K562 (cell line): ENCODE data around the gene SERPINH1. TPM values are rescaled to one million over a fixed set of nuclear protein-coding genes. Genes with fewer than 3 reads are reported as not detected.

Experiments
- ARID3A ChIP-seq: IDR thresholded peaks from 2 replicates; pipeline ENCODE4 v1.6.1; 2012; ENCODE audit warnings: low read depth, low read length, improper control_type of control experiment, borderline replicate concordance
- CHD7 ChIP-seq: fragments of 200-600 bp; sonication (generic); IDR thresholded peaks from one replicate; pipeline ENCODE4 v1.6.1; 2012; ENCODE audit warnings: mild to moderate bottlenecking, low read depth, low read length, inconsistent platforms
- ID3 ChIP-seq, 2 experiments: fragments of 250-450 bp in 1 of 2; fragments of 450-650 bp in 1 of 2; sonication (Bioruptor Pico) in 1 of 2; IDR thresholded peaks; 2 replicates each; pipeline versions ENCODE4 v1.6.1 to v1.8.0; 2016 to 2021; ENCODE audit warnings: mild to moderate bottlenecking in 2 of 2, moderate library complexity in 2 of 2, missing compliant biosample characterization in 1 of 2, missing genetic modification characterization in 1 of 2
- MCM7 ChIP-seq, 2 experiments: fragments of 450-650 bp; IDR thresholded peaks; 2 replicates each; pipeline ENCODE4 v1.6.1; 2016 to 2018
- POLR2AphosphoS5 ChIP-seq: IDR thresholded peaks from 2 replicates; pipeline ENCODE4 v1.6.1; 2011; ENCODE audit warnings: mild to moderate bottlenecking, low read depth, low read length, moderate library complexity; ENCODE audit not compliant: control insufficient read depth, insufficient read depth
- POLR2G ChIP-seq: fragments of 200-400 bp; formaldehyde crosslinking; IDR thresholded peaks from 2 replicates; pipeline ENCODE4 v1.6.1; 2017; ENCODE audit warnings: low read depth, mild to moderate bottlenecking, antibody characterized with exemption, low read length, moderate library complexity
- STAT5A ChIP-seq: IDR thresholded peaks from 2 replicates; pipeline ENCODE4 v1.6.1; 2012; ENCODE audit warnings: low read length, inconsistent platforms, borderline replicate concordance
- THRA ChIP-seq: fragments of 450-650 bp; IDR thresholded peaks from 2 replicates; pipeline ENCODE4 v1.6.1; 2017; ENCODE audit warnings: mild to moderate bottlenecking, moderate library complexity
- ZKSCAN1 ChIP-seq: fragments of 150-350 bp; IDR thresholded peaks from 2 replicates; pipeline ENCODE4 v1.6.1; 2016; ENCODE audit warnings: low read depth, low read length
- ZNF184 ChIP-seq: sonication (generic); formaldehyde crosslinking; IDR thresholded peaks from 2 replicates; pipeline ENCODE4 v1.5.0; 2020; ENCODE audit warnings: missing genetic modification reagents
- ZNF354B ChIP-seq: fragments of 250-450 bp; sonication (Bioruptor Pico); IDR thresholded peaks from 2 replicates; pipeline ENCODE4 v1.4.0; 2020
- ZNF507 ChIP-seq: conservative IDR thresholded peaks from 2 replicates; pipeline ENCODE4 v1.6.1; 2017; ENCODE audit warnings: missing genetic modification characterization, missing compliant biosample characterization
- polyA plus RNA-seq, 8 experiments: library from polyadenylated mRNA; depleted of rRNA in 4 of 8; stranded (reverse) in 5 of 8; unstranded in 3 of 8; fragments of >200 nt; fragmentation: Nextera tagmentation in 2 of 8; fragmentation: Illumina TruSeq in 1 of 8; extraction: Ambion mirVana in 2 of 8; extraction: Trizol in 1 of 8; gene quantifications; 2 replicates each; pipeline versions ENCODE4 v1.2.1 to v1.2.3, GENCODE V29; 2011 to 2014; ENCODE audit warnings: inconsistent platforms in 1 of 8, missing spikeins in 1 of 8
- total RNA-seq, 7 experiments: library from RNA; depleted of rRNA in 6 of 7; stranded (reverse); fragments of >200 nt in 6 of 7; fragmentation: Illumina TruSeq in 2 of 7; extraction: Trizol in 2 of 7; gene quantifications; 2 replicates each; pipeline versions ENCODE4 v1.2.1 to v1.2.3, GENCODE V29; 2011 to 2021; ENCODE audit warnings: low replicate concordance in 1 of 7

SERPINH1 gene
- total and polyA plus RNA-seq, 9 of the 15 experiments (the other 6 are each of a cell fraction or from before 2014, with no cell fraction given) = 2.8 to 106 (median 67.9) TPM

- no peak for TF ChIP-seq THRA
- TF ChIP-seq ZNF184 = no peak
- TF ChIP-seq ZKSCAN1 = no peak
- TF ChIP-seq POLR2G = peak; percentile 88
- no peak for TF ChIP-seq ID3 (CRISPR knock-in tag; IDR thresholded peaks at IDR 0.05)
- TF ChIP-seq ID3 (tag; IDR thresholded peaks at IDR 0.05) = peak; percentile 65; the same call in 1 of the 2 replicates
- no peak for TF ChIP-seq ZNF354B (CRISPR knock-in tag)
- no peak for TF ChIP-seq ZNF507 (tag)
- TF ChIP-seq POLR2AphosphoS5 = no peak
- no peak for TF ChIP-seq CHD7
- no peak for TF ChIP-seq STAT5A
- TF ChIP-seq MCM7 (IDR thresholded peaks at IDR 0.05) = no peak
- TF ChIP-seq ARID3A = no peak; the same call in 1 of the 2 replicates
These were observed 7.6 kb upstream of the SERPINH1 start (continued) for GRCh38 chr11:75554258-75555022.
